ENCODE data around the gene PPAN. TPM values are rescaled to one million over a fixed set of nuclear protein-coding genes. Genes with fewer than 3 reads are reported as not detected.

PPAN gene
- total RNA-seq, 1 donor from 2014 or later: 88.7 TPM

Other genes starting within 250 kb of the PPAN start
- gene OLFM2, start 169.8 kb upstream of the PPAN start, total RNA-seq: 11.0 and 11.4 TPM in 2 replicates
- 0.05 and 0.07 TPM in 2 replicates for gene COL5A3, start 95.9 kb upstream of the PPAN start, total RNA-seq
- not detected in 2 replicates for gene RDH8, start 92.9 kb upstream of the PPAN start, total RNA-seq
- gene SHFL, start 20.0 kb upstream of the PPAN start, total RNA-seq: 101 and 105 TPM in 2 replicates
- 0.88 and 1.7 TPM in 2 replicates for gene ANGPTL6, start 3.7 kb upstream of the PPAN start, total RNA-seq
- 30.4 and 32.4 TPM in 2 replicates for gene P2RY11, start 5.3 kb downstream of the PPAN start, total RNA-seq
- gene EIF3G, start 13.5 kb downstream of the PPAN start, total RNA-seq: 250 and 269 TPM in 2 replicates
- 354 and 359 TPM in 2 replicates for gene DNMT1, start 88.6 kb downstream of the PPAN start, total RNA-seq
- 8.3 and 8.8 TPM in 2 replicates for gene S1PR2, start 125.0 kb downstream of the PPAN start, total RNA-seq
- 76.8 and 81.8 TPM in 2 replicates for gene MRPL4, start 145.9 kb downstream of the PPAN start, total RNA-seq
- gene ICAM1, start 164.8 kb downstream of the PPAN start, total RNA-seq: 68.3 and 72.7 TPM in 2 replicates
- 1.2 and 1.3 TPM in 2 replicates for gene ICAM4, start 180.6 kb downstream of the PPAN start, total RNA-seq
- gene ICAM5, start 183.6 kb downstream of the PPAN start, total RNA-seq: 0.10 and 0.37 TPM in 2 replicates
- 2.1 and 3.1 TPM in 2 replicates for gene ZGLP1, start 203.5 kb downstream of the PPAN start, total RNA-seq
- gene FDX2, start 209.7 kb downstream of the PPAN start, total RNA-seq: 8.6 and 8.8 TPM in 2 replicates
- 69.1 and 76.7 TPM in 2 replicates for gene RAVER1, start 227.2 kb downstream of the PPAN start, total RNA-seq
- gene ICAM3, start 233.3 kb downstream of the PPAN start, total RNA-seq: 190 and 195 TPM in 2 replicates

Data from T-helper 1 cell treated with Interleukin-12 subunit alpha and Interleukin-12 subunit beta and Interleukin-4 antibody, amounts not matched to agents 30 ng/mL and 1 ng/mL, for 36 hours (primary cell).